Mesenchymal stem cell (in vitro differentiated cells and primary cell): ENCODE measurements around the gene MCMBP.

Experiments
- DNase-seq: peaks from one replicate; pipeline ENCODE4 v3.0.0-alpha.2; 2013
- H2AFZ ChIP-seq: one replicate; pipeline ENCODE4 v1.6.1; 2013; ENCODE audit warnings: low read depth, mild to moderate bottlenecking, control low read depth, inconsistent platforms, low read length, moderate library complexity
- H2AK5ac ChIP-seq: 2 replicates; pipeline ENCODE4 v1.6.1; 2013; ENCODE audit warnings: low read length, moderate library complexity, mild to moderate bottlenecking, inconsistent platforms; ENCODE audit not compliant: severe bottlenecking
- H2BK120ac ChIP-seq: one replicate; pipeline ENCODE4 v1.6.1; 2013; ENCODE audit warnings: low read depth, mild to moderate bottlenecking, inconsistent platforms, low read length, moderate library complexity
- H2BK12ac ChIP-seq, 2 experiments: one replicate each; pipeline ENCODE4 v1.6.1; 2013; ENCODE audit warnings: inconsistent platforms in 2 of 2, low read length in 2 of 2, mild to moderate bottlenecking in 2 of 2, moderate library complexity in 2 of 2, control low read depth in 1 of 2
- H2BK15ac ChIP-seq: one replicate; pipeline ENCODE4 v1.6.1; 2013; ENCODE audit warnings: mild to moderate bottlenecking, low read depth, inconsistent platforms; ENCODE audit not compliant: poor library complexity, severe bottlenecking
- H2BK5ac ChIP-seq: 2 replicates; pipeline ENCODE4 v1.6.1; 2013; ENCODE audit warnings: low read depth, mild to moderate bottlenecking, low read length, control low read depth, inconsistent platforms; ENCODE audit not compliant: poor library complexity, severe bottlenecking
- H3K14ac ChIP-seq, 2 experiments: one replicate each; pipeline ENCODE4 v1.6.1; 2013; ENCODE audit warnings: inconsistent platforms in 2 of 2, low read length in 2 of 2, control low read depth in 1 of 2, mild to moderate bottlenecking in 1 of 2, moderate library complexity in 1 of 2
- H3K18ac ChIP-seq, 2 experiments: one replicate each; pipeline ENCODE4 v1.6.1; 2013; ENCODE audit warnings: inconsistent platforms in 2 of 2, low read length in 2 of 2, control low read depth in 1 of 2, low read depth in 1 of 2, mild to moderate bottlenecking in 1 of 2
- H3K23ac ChIP-seq, 2 experiments: one replicate each; pipeline ENCODE4 v1.6.1; 2013; ENCODE audit warnings: inconsistent platforms in 2 of 2, low read length in 2 of 2, mild to moderate bottlenecking in 2 of 2, moderate library complexity in 2 of 2, control low read depth in 1 of 2
- H3K27ac ChIP-seq: 2 replicates; pipeline ENCODE4 v1.5.1; 2013; ENCODE audit warnings: mild to moderate bottlenecking, moderate library complexity, low read length, control low read depth, inconsistent platforms; ENCODE audit not compliant: poor library complexity, severe bottlenecking
- H3K27me3 ChIP-seq, 2 experiments: 2 replicates each; pipeline versions ENCODE4 v1.6.1 to v1.7.0; 2013; ENCODE audit warnings: low read length in 2 of 2, mild to moderate bottlenecking in 2 of 2, moderate library complexity in 2 of 2, control low read depth in 1 of 2, inconsistent platforms in 1 of 2; ENCODE audit not compliant: control insufficient read depth in 1 of 2, insufficient read depth in 1 of 2
- H3K36me3 ChIP-seq, 2 experiments: 2 replicates each; pipeline versions ENCODE4 v1.6.1 to v1.7.0; 2013; ENCODE audit warnings: low read length in 2 of 2, control low read depth in 1 of 2, inconsistent platforms in 1 of 2, low read depth in 1 of 2, mild to moderate bottlenecking in 1 of 2; ENCODE audit not compliant: insufficient read depth in 2 of 2, control insufficient read depth in 1 of 2
- H3K4ac ChIP-seq, 2 experiments: one replicate each; pipeline ENCODE4 v1.6.1; 2013; ENCODE audit warnings: inconsistent platforms in 2 of 2, low read length in 2 of 2, mild to moderate bottlenecking in 2 of 2, moderate library complexity in 2 of 2, control low read depth in 1 of 2, low read depth in 1 of 2
- H3K4me1 ChIP-seq: 2 replicates; pipeline ENCODE4 v1.6.1; 2013; ENCODE audit warnings: low read depth, low read length, control low read depth; ENCODE audit not compliant: control insufficient read depth, insufficient read depth
- H3K4me2 ChIP-seq: 2 replicates; pipeline ENCODE4 v1.6.1; 2013; ENCODE audit warnings: low read length, mild to moderate bottlenecking, inconsistent platforms; ENCODE audit not compliant: poor library complexity, severe bottlenecking
- H3K4me3 ChIP-seq, 2 experiments: 2 replicates each; pipeline versions ENCODE4 v1.5.1 to v1.7.0; 2013; ENCODE audit warnings: low read length in 2 of 2, mild to moderate bottlenecking in 2 of 2, control low read depth in 1 of 2, low read depth in 1 of 2; ENCODE audit not compliant: insufficient read depth in 1 of 2
- H3K79me1 ChIP-seq: replicated peaks from 2 replicates; pipeline ENCODE4 v1.6.1; 2013; ENCODE audit warnings: mild to moderate bottlenecking, control low read depth, low read length, inconsistent platforms; ENCODE audit not compliant: poor library complexity, severe bottlenecking
- H3K9ac ChIP-seq: 2 replicates; pipeline ENCODE4 v1.7.0; 2013; ENCODE audit warnings: mild to moderate bottlenecking, low read length, moderate library complexity
- H3K9me3 ChIP-seq: 2 replicates; pipeline ENCODE4 v1.7.0; 2013; ENCODE audit warnings: mild to moderate bottlenecking, low read length; ENCODE audit not compliant: control insufficient read depth
- H4K8ac ChIP-seq: one replicate; pipeline ENCODE4 v1.6.1; 2013; ENCODE audit warnings: inconsistent platforms, mild to moderate bottlenecking, low read length, moderate library complexity
- H4K91ac ChIP-seq: one replicate; pipeline ENCODE4 v1.6.1; 2013; ENCODE audit warnings: mild to moderate bottlenecking, low read length, inconsistent platforms
- WGBS: methylation state at CpG from one replicate; pipeline ENCODE4 v1.1.7; 2013; ENCODE audit warnings: mixed read lengths; 5-methylcytosine and 5-hydroxymethylcytosine counted together

MCMBP gene

DNA sequence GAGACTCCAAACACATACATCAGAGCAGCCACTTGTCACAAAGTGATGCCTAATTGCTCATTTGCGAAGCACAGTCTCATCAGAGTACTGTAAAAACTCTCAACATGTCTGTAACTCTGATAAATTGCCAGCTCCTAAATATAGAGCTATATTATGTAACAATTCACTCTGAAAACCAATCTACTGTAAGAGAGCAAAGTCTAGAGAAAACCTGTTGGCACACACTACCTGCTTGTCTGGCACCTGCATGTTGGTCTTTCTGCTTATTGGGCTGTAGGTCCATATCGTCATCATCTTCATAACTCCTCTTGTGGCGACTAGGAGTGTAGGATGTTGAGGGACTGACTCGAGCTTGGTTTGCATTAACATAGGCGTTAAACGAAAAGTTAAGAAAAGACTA, 19.8 kb downstream of the MCMBP start:
- Histone ChIP-seq H2AK5ac (no peak overlapping the region), H4K8ac (no peak overlapping the region), H2BK12ac (no peak overlapping the region), H4K91ac (no peak overlapping the region), H2BK15ac (no peak overlapping the region), H3K23ac (no peak overlapping the region), H3K4ac (no peak overlapping the region), H3K27ac (no peak overlapping the region), H3K9ac (no peak overlapping the region), H3K14ac (no peak overlapping the region), H3K79me1 (peaks cover 9% of the 10 kb centered on the region), H3K4me3 (no peak overlapping the region), H3K9me3 (no peaks in the 10 kb centered on the region), H2BK5ac (no peak overlapping the region), H2AFZ (no peak overlapping the region), H3K4me1 (peaks cover 3% of the 10 kb centered on the region), H3K36me3 (peaks cover 16 to 70% of the 10 kb centered on the region in 2 experiments), H3K4me2 (no peak overlapping the region), H3K18ac (no peak overlapping the region), H2BK120ac (no peak overlapping the region), H3K27me3 (no peaks in the 10 kb centered on the region)
- no peak for DNase-seq
- 94% methylated on average over 5 of the region's 6 CpGs for WGBS

- Histone ChIP-seq H2AFZ (no peak overlapping the region), H4K8ac (no peak overlapping the region), H3K9me3 (no peaks in the 10 kb centered on the region), H3K4me3 (no peak overlapping the region), H3K36me3 (peaks cover 16 to 70% of the 10 kb centered on the region in 2 experiments), H2BK5ac (no peak overlapping the region), H3K27ac (no peak overlapping the region), H3K79me1 (peaks cover 9% of the 10 kb centered on the region), H2AK5ac (peak overlapping the region; percentile 7), H3K14ac (no peak overlapping the region), H2BK15ac (no peak overlapping the region), H3K4ac (no peak overlapping the region), H3K4me1 (peaks cover 3% of the 10 kb centered on the region), H3K4me2 (no peak overlapping the region), H3K23ac (no peak overlapping the region), H2BK120ac (no peak overlapping the region), H2BK12ac (no peak overlapping the region), H4K91ac (no peak overlapping the region), H3K9ac (no peak overlapping the region), H3K18ac (no peak overlapping the region), H3K27me3 (no peaks in the 10 kb centered on the region)
- 97% methylated on average over 6 of the region's 6 CpGs for WGBS
- DNase-seq: no peak
Measured at GRCh38 chr10:119852277-119852676, 20.4 kb downstream of the MCMBP start.

DNA sequence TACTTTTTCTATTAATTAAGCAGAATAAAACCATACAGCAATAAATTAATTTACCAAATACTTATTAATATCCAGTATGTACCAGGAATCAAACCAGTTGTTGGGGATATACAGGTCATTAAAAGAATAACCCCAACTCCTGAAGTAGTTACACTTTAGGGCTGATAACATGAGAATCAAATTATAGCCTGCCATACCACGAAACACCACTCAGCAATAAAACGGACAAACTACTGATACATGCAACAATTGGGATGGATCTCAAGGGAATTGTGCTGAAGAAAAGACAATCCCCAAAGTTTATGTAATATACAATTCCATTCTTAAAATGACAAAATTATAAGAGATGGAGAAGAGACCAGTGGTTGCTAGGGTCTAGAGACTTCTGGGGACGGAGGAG, 22.7 kb downstream of the MCMBP start:
- no peak overlapping the region for H3K9ac ChIP-seq
- H3K9me3 ChIP-seq: no peaks in the 10 kb centered on the region
- no peak for DNase-seq
- H3K4me2 ChIP-seq: no peak overlapping the region
- no peak overlapping the region for H2BK120ac ChIP-seq
- no peak overlapping the region for H2BK5ac ChIP-seq
- no peaks in the 10 kb centered on the region for H3K27me3 ChIP-seq
- no peak overlapping the region for H2BK12ac ChIP-seq
- 96% methylated on average over 1 of the region's 3 CpGs for WGBS
- H3K36me3 ChIP-seq: peaks cover 11 to 75% of the 10 kb centered on the region in 2 experiments
- peaks cover 11% of the 10 kb centered on the region for H3K79me1 ChIP-seq
- H3K18ac ChIP-seq: no peak overlapping the region
- no peak overlapping the region for H4K91ac ChIP-seq
- peaks cover 3% of the 10 kb centered on the region for H3K4me1 ChIP-seq
- H3K4ac ChIP-seq: no peak overlapping the region
- peak overlapping the region; percentile 56 for H3K27ac ChIP-seq
- no peak overlapping the region for H2BK15ac ChIP-seq
- no peak overlapping the region for H3K14ac ChIP-seq
- H2AFZ ChIP-seq: no peak overlapping the region
- H4K8ac ChIP-seq: no peak overlapping the region
- H3K4me3 ChIP-seq: no peak overlapping the region
- no peak overlapping the region for H3K23ac ChIP-seq
- H2AK5ac ChIP-seq: peak overlapping the region; percentile 97

GRCh38 chr10:119849031-119849789, 23.4 kb downstream of the MCMBP start:
- no peaks in the 10 kb centered on the region for H3K27me3 ChIP-seq
- WGBS: 56% methylated on average over 5 of the region's 6 CpGs
- H2BK15ac ChIP-seq: no peak overlapping the region
- peak overlapping the region; percentile 15 for H2BK120ac ChIP-seq
- H3K4ac ChIP-seq: no peak overlapping the region
- peaks cover 16% of the 10 kb centered on the region for H3K79me1 ChIP-seq
- peaks cover 9 to 81% of the 10 kb centered on the region in 2 experiments for H3K36me3 ChIP-seq
- peak; percentile 34 for DNase-seq
- peak overlapping the region; percentile 98 for H3K27ac ChIP-seq
- peak overlapping the region; percentile 98 for H2AK5ac ChIP-seq
- H3K9me3 ChIP-seq: no peaks in the 10 kb centered on the region
- no peak overlapping the region for H3K23ac ChIP-seq
- no peak overlapping the region for H3K4me3 ChIP-seq
- peaks cover 3% of the 10 kb centered on the region for H3K4me1 ChIP-seq
- H2BK12ac ChIP-seq: no peak overlapping the region
- peak overlapping the region; percentile 87 for H2BK5ac ChIP-seq
- no peak overlapping the region for H3K9ac ChIP-seq
- H3K18ac ChIP-seq: peak overlapping the region in 1 of 2 experiments; percentile 70
- H4K91ac ChIP-seq: no peak overlapping the region
- no peak overlapping the region for H3K14ac ChIP-seq
- H2AFZ ChIP-seq: no peak overlapping the region
- peak overlapping the region; percentile 22 for H3K4me2 ChIP-seq
- peak overlapping the region; percentile 54 for H4K8ac ChIP-seq
